ENCODE data around the gene EML6. TPM values are rescaled to one million over a fixed set of nuclear protein-coding genes. Genes with fewer than 3 reads are reported as not detected.

Gene EML6
- total RNA-seq, 1 experiment from 2014 or later = 0.77 TPM

DNA sequence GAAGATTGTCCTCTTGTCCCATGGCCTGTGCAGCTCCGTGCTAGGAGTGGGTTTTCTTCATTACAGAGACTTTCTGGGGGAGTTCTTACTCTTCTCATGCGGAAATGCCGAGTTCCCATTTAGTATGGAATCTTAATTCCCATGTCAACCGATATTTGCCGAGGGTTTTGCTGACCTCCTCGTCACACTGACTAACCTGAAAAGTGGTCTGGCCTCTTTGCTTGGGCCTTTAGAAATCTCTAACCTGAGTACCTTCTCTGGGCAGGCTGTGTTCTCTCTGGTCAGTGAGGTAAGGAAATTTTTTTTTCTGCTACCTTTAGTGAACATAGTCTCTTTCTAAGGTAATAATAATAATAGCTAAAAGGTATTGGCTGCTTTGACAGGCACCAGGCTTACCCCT is 10.9 kb upstream of the EML6 start:
- no peaks in the 10 kb centered on the region for H3K27me3 Mint-ChIP-seq (ENCODE audit: insufficient read depth, unreplicated experiment)
- DNase-seq (ENCODE audit: unreplicated experiment) = no peak
- ChIA-PET CTCF (interaction anchor here (0.9 to 1.0 kb wide), 2 partner anchors 46 to 606 kb away, joined by 3 read pairs; no protein-coding TSS in a partner anchor), POLR2A (no interaction called here)
- BruUV-seq (replicated peaks) = no TSS peak
- no peaks in the 10 kb centered on the region for H3K4me1 Mint-ChIP-seq (ENCODE audit: insufficient read depth, unreplicated experiment)
- no peak overlapping the region for H3K27ac Mint-ChIP-seq (ENCODE audit: low read depth, unreplicated experiment)
- no peak for TF ChIP-seq CTCF (IDR thresholded peaks at IDR 0.05; ENCODE audit: unreplicated experiment)
- intact Hi-C loops (cut with micrococcal nuclease) = no loop called here
- H3K9me3 Mint-ChIP-seq (ENCODE audit: unreplicated experiment) = no peaks in the 10 kb centered on the region
- no peaks in the 10 kb centered on the region for H3K36me3 Mint-ChIP-seq (ENCODE audit: insufficient read depth, unreplicated experiment)
- H3K4me3 Mint-ChIP-seq (ENCODE audit: unreplicated experiment) = no peak overlapping the region

GRCh38 chr2:54714996-54715395 is 8.5 kb upstream of the EML6 start:
- intact Hi-C loops (cut with micrococcal nuclease) = no loop called here
- ChIA-PET POLR2A (interaction anchor here (1.4 kb wide), 1 partner anchor 8 kb away, joined by 8 read pairs; the partner anchor contains the start of gene EML6), CTCF (interaction anchor here (0.9 to 1.5 kb wide), 4 partner anchors 8 to 608 kb away, joined by 3 read pairs; no protein-coding TSS in a partner anchor)
- BruUV-seq (replicated peaks) = no TSS peak
- Mint-ChIP-seq H3K27me3 (ENCODE audit: insufficient read depth, unreplicated experiment) (no peaks in the 10 kb centered on the region), H3K9me3 (ENCODE audit: unreplicated experiment) (no peaks in the 10 kb centered on the region), H3K4me1 (ENCODE audit: insufficient read depth, unreplicated experiment) (no peaks in the 10 kb centered on the region), H3K27ac (ENCODE audit: low read depth, unreplicated experiment) (no peak overlapping the region), H3K36me3 (ENCODE audit: insufficient read depth, unreplicated experiment) (no peaks in the 10 kb centered on the region), H3K4me3 (ENCODE audit: unreplicated experiment) (no peak overlapping the region)
- TF ChIP-seq CTCF (IDR thresholded peaks at IDR 0.05; ENCODE audit: unreplicated experiment) = no peak
- no peak for DNase-seq (ENCODE audit: unreplicated experiment)

DNA sequence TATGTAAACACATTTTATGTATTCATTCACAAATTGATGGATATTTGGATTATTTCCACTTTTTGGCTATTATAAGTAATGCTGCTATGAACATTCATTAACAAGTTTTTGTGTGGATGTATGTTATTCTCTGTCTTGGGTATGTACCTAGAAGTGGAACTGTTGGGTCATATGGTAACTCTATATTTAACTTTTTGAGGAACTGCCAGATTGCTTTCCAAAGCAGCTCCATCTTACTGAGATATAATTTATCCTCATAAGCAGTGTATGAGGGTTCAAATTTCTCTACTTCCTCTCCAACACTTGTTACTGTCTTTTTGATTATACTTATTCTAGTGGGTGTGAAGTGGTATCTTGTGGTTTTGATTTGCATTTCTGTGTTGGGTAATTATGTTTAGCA is 7.1 kb upstream of the EML6 start:
- no peak overlapping the region for H3K4me3 Mint-ChIP-seq (ENCODE audit: unreplicated experiment)
- no peak for DNase-seq (ENCODE audit: unreplicated experiment)
- ChIA-PET CTCF (interaction anchor here (1.1 to 1.5 kb wide), 2 partner anchors 12 to 610 kb away, joined by 3 to 5 read pairs; no protein-coding TSS in a partner anchor), POLR2A (interaction anchor here (0.6 to 1.2 kb wide), 2 partner anchors 139 to 442 kb away, joined by 3 to 5 read pairs; no protein-coding TSS in a partner anchor)
- H3K4me1 Mint-ChIP-seq (ENCODE audit: insufficient read depth, unreplicated experiment) = no peaks in the 10 kb centered on the region
- no peak for TF ChIP-seq CTCF (IDR thresholded peaks at IDR 0.05; ENCODE audit: unreplicated experiment)
- intact Hi-C loops (cut with micrococcal nuclease) = no loop called here
- no peak overlapping the region for H3K27ac Mint-ChIP-seq (ENCODE audit: low read depth, unreplicated experiment)
- H3K27me3 Mint-ChIP-seq (ENCODE audit: insufficient read depth, unreplicated experiment) = no peaks in the 10 kb centered on the region
- no TSS peak for BruUV-seq (replicated peaks)
- H3K9me3 Mint-ChIP-seq (ENCODE audit: unreplicated experiment) = no peaks in the 10 kb centered on the region
- no peaks in the 10 kb centered on the region for H3K36me3 Mint-ChIP-seq (ENCODE audit: insufficient read depth, unreplicated experiment)

DNA sequence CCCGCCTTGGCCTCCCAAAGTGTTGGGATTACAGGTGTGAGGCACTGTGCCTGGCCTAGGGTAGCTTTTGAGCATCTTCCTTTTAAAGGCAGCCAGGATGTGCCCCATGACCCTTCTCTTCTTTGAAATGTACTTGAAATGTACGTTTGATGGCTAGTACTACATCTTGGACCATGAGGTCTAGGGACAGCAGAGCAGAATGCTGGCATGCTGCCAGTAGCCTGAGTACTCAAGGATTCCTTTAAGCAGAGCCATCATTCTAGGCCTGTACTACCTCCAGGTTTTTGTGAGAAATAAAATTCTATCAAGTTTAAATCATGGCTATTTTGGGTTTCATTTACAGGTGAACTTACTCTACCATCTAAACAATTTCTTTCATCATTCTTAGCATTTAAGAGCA is 2.9 kb upstream of the EML6 start:
- no peaks in the 10 kb centered on the region for H3K36me3 Mint-ChIP-seq (ENCODE audit: insufficient read depth, unreplicated experiment)
- intact Hi-C loops (cut with micrococcal nuclease) = loop anchor here (10.0 kb wide), 1 partner anchor 1316 kb away; no protein-coding TSS in a partner anchor
- POLR2A ChIA-PET = interaction anchor here (0.6 to 1.1 kb wide), 2 partner anchors 11 to 321 kb away, joined by 3 to 4 read pairs; no protein-coding TSS in a partner anchor
- H3K27ac Mint-ChIP-seq (ENCODE audit: low read depth, unreplicated experiment) = no peak overlapping the region
- H3K27me3 Mint-ChIP-seq (ENCODE audit: insufficient read depth, unreplicated experiment) = no peaks in the 10 kb centered on the region
- no TSS peak for BruUV-seq (replicated peaks)
- H3K4me1 Mint-ChIP-seq (ENCODE audit: insufficient read depth, unreplicated experiment) = peaks cover 11% of the 10 kb centered on the region
- H3K4me3 Mint-ChIP-seq (ENCODE audit: unreplicated experiment) = no peak overlapping the region
- no peaks in the 10 kb centered on the region for H3K9me3 Mint-ChIP-seq (ENCODE audit: unreplicated experiment)
- DNase-seq (ENCODE audit: unreplicated experiment) = no peak
- CTCF ChIA-PET = interaction anchor here (0.6 to 1.0 kb wide), 2 partner anchors 33 to 455 kb away, joined by 4 read pairs; no protein-coding TSS in a partner anchor
- TF ChIP-seq CTCF (IDR thresholded peaks at IDR 0.05; ENCODE audit: unreplicated experiment) = no peak

All from MCF 10A (cell line).